COR-L47 (cell line): ENCODE data around the gene SENP1.
"Not testable (repeated sequence)": the region's sequence is repeated elsewhere in the genome, so short reads cannot be mapped to it uniquely, and the experiment has no call there.

ENCODE experiments used
- DNase-seq: peaks from one replicate; lab custom pipeline; 2025; lab: John Stamatoyannopoulos, UW

SENP1 gene

GRCh38 chr12:48111312-48111693 lies 5.4 kb upstream of the SENP1 start:
- not testable (repeated sequence) for DNase-seq

- no peak for DNase-seq
Measured at GRCh38 chr12:48110691-48111311, 4.9 kb upstream of the SENP1 start.

GRCh38 chr12:48109424-48109823 lies 3.5 kb upstream of the SENP1 start:
- no peak for DNase-seq

- no peak for DNase-seq
Measured at GRCh38 chr12:48106681-48107613, 1.1 kb upstream of the SENP1 start.

- DNase-seq, result no peak
Measured at GRCh38 chr12:48105321-48105866, 485 bp downstream of the SENP1 start.

- no peak for DNase-seq
Measured at GRCh38 chr12:48104531-48104930, 1.3 kb downstream of the SENP1 start.

- no peak for DNase-seq
Measured at GRCh38 chr12:48092611-48093010, 13.3 kb downstream of the SENP1 start.

- no peak for DNase-seq
Measured at GRCh38 chr12:48086327-48086726, 19.6 kb downstream of the SENP1 start.

GRCh38 chr12:48084841-48085460 lies 20.9 kb downstream of the SENP1 start:
- no peak for DNase-seq

- DNase-seq, result no peak
Measured at GRCh38 chr12:48084066-48084465, 21.8 kb downstream of the SENP1 start.

GRCh38 chr12:48080821-48081220 lies 25.1 kb downstream of the SENP1 start:
- DNase-seq, result no peak

GRCh38 chr12:48080285-48080684 lies 25.6 kb downstream of the SENP1 start:
- DNase-seq, result no peak

- DNase-seq, result no peak
Measured at GRCh38 chr12:48078901-48079300, 27.0 kb downstream of the SENP1 start.

- no peak for DNase-seq
Measured at GRCh38 chr12:48077111-48077510, 28.8 kb downstream of the SENP1 start.

GRCh38 chr12:48075832-48076231 lies 30.0 kb downstream of the SENP1 start:
- no peak for DNase-seq

GRCh38 chr12:48074266-48074665 lies 31.6 kb downstream of the SENP1 start:
- no peak for DNase-seq

GRCh38 chr12:48072266-48072665 lies 33.6 kb downstream of the SENP1 start:
- no peak for DNase-seq

GRCh38 chr12:48071808-48072207 lies 34.1 kb downstream of the SENP1 start:
- no peak for DNase-seq

- DNase-seq, result no peak
Measured at GRCh38 chr12:48070731-48071130, 35.1 kb downstream of the SENP1 start.

GRCh38 chr12:48070033-48070432 lies 35.8 kb downstream of the SENP1 start:
- DNase-seq, result no peak

- no peak for DNase-seq
Measured at GRCh38 chr12:48069241-48069640, 36.6 kb downstream of the SENP1 start.

GRCh38 chr12:48068457-48068856 lies 37.4 kb downstream of the SENP1 start:
- DNase-seq, result no peak
